Activated gamma-delta T cell treated with Interleukin-2 at 50 U/mL for 16 hours (primary cell): ENCODE measurements around the gene CDC27.
"Not testable (repeated sequence)": the region's sequence is repeated elsewhere in the genome, so short reads cannot be mapped to it uniquely, and the experiment has no call there.

ENCODE experiments used
- DNase-seq: peaks from one replicate; pipeline ENCODE4 v3.0.0-alpha.2; 2020

Gene CDC27, protein sequence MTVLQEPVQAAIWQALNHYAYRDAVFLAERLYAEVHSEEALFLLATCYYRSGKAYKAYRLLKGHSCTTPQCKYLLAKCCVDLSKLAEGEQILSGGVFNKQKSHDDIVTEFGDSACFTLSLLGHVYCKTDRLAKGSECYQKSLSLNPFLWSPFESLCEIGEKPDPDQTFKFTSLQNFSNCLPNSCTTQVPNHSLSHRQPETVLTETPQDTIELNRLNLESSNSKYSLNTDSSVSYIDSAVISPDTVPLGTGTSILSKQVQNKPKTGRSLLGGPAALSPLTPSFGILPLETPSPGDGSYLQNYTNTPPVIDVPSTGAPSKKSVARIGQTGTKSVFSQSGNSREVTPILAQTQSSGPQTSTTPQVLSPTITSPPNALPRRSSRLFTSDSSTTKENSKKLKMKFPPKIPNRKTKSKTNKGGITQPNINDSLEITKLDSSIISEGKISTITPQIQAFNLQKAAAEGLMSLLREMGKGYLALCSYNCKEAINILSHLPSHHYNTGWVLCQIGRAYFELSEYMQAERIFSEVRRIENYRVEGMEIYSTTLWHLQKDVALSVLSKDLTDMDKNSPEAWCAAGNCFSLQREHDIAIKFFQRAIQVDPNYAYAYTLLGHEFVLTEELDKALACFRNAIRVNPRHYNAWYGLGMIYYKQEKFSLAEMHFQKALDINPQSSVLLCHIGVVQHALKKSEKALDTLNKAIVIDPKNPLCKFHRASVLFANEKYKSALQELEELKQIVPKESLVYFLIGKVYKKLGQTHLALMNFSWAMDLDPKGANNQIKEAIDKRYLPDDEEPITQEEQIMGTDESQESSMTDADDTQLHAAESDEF

DNA sequence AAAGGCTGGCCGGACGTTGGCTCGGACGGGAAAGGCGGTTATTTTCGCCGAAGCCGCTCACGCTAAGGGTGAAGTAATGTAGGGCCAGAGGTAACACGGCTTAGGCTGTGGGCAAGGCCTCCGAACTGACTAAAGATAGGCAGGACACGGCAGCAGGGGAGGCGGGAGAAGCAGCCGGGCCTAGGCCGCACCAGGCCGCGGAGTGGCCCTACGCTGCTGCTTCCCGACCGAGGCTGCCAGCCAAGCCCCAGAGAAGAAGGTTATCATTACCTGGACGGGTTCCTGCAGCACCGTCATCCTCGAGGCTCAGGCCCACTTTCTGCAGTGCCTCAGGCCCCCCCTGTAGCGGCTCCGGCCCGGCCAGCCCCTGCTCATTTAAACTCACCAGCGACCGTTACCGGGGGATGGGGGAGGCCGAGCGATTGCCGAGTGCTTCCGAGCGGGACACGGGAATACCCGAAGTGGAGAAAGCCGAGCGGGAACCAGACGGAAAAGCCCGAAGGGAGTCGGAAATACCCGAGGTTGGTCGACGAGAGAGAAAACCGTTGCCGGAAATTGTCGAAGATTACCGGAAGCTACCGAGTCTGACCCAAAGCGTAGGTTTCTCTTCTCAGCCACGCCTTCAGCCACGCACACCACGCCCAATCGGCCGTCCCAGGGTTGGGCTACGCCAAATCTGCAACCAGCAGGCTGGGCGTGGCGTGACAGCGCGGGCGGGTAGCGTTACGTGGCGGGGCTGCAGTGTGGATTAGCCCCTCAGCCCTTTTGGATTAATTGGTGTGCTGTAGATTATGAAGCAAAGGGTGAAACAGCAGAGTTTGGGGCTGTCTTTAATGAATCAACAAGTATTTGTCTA lies at the start of gene CDC27:
Gene CDC27, minus strand, starts transcription at position 420 of the 856 bp plus-strand sequence. Its CDS starts 123 bp downstream, at position 297.
- peak; percentile 100 for DNase-seq

DNA sequence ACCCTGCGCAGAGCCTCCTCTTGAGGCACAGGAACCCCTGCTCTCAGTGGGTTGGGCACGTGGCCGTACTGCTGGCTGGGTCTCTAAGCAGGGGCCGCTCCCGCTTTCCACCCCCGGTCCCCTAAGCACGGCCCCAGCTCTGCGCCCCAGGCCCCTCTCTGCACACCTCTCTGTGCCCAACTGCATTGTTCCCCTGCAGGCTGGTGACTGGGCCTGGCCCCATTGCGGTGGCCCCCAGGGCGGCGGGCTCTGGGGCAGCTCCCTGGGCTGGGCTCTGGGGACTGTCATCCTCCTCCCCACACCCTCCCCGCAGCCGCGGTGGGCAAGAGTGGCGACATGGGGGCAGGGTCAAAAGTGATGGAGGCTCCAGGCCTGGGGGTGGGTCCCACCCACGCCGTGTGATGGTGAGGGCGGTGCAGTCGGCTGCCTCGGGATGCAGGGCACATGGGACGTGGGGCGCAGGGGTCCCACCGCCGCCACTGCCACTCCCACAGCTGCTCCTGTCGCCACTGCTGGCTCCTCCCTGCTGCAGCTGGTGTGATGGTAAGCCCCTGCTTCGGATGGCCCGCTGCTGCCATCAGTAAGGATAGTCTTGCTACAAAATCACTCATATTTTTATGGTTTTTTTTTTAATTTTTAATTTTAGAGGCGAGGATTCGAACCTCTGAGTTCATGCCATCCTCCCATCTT lies 49.4 kb upstream of the CDC27 start:
- no peak for DNase-seq

DNA sequence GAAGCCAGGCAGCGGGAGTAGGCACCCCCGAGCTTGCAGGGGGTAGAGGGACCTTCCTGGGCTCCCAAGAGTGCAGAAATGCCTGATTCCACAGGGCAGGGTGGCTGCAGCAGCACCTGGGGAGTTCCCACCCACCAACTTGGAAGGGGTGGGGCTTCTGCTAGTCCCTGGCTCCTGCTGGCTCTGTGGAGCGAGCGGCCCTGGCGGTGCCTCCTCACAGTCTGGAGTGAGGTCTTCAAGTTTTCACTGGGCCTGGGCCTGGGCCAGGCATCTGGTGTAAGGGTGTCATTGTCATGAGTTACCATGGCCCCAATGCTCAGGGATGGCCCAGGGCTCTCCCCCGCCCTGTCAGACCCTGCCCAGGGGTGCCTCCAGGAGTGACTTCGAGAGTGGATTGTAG lies 48.7 kb upstream of the CDC27 start:
- DNase-seq = no peak

DNA sequence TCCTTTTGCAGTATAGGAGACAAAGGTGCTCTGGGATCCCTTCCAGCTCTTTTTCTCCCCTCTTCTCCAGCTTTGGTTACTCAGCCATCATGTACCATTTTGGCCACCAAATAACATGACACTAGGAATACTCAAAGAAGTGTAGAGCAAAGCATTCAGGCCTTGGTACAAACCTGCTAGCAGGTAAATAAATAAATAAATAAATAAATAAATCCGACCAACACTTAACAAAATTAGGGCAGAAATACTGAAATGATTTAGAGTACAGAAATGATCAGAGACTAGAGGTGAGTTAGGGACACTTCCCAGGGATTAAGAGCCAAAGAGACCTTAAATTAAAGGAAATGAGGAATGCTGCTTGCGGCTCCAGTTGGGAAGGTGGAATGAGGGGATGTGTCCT lies 46.8 kb upstream of the CDC27 start:
- no peak for DNase-seq

DNA sequence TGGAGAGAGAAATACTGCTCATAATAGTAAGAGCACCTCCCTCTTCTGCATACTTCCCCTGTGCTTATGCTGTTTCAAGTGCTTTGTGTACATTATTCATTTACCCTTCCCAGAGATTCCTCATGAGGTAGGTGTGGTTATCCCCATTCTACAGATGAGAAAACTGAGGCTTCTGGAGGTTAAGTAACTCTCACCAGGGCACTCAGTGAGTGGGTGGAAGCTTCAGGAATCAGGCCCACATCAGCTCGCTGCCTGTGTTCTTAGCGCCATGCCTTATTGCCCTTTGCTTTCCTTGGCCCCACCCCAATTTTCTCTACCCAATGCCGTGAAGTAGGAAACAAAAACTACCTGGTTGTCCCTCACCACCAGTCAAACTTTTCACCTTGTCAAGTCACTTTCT lies 46.4 kb upstream of the CDC27 start:
- DNase-seq = no peak

DNA sequence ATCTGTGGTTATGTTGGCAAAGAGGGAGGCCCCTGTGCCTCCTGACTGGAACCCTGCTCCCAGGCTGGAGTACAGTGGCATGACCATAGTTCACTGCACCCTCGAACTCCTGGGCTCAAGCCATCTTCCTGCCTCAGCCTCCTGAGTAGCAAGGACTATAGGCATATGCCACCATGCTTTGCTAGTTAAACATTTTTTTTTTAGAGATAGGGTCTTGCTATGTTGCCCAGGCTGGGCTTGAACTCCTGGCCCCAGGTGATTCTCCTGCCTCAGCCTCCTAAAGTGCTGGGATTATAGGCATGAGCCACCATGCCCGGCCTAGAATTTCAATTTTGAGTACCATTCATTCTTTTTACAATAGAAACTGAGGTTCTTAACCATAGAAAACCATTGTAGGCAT lies 43.4 kb upstream of the CDC27 start:
- DNase-seq = no peak

DNA sequence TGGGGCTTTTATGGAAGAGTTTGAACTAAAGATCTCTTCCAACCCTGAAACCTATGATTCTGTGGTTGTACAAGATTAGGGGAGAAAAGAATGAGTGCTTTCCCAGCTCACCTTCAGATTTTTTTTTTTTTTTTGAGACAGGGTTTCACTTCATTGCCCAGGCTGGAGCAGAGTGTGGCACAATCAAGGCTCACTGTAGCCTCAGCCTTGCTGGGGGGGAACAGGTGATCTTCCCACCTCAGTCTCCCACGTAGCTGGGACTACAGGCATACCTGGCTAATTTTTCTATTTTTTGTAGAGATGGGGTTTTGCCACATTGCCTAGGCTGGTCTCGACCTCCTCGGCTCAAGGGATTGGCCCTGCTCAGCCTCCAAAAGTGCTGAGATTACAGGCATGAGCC lies 42.8 kb upstream of the CDC27 start:
- DNase-seq = no peak

DNA sequence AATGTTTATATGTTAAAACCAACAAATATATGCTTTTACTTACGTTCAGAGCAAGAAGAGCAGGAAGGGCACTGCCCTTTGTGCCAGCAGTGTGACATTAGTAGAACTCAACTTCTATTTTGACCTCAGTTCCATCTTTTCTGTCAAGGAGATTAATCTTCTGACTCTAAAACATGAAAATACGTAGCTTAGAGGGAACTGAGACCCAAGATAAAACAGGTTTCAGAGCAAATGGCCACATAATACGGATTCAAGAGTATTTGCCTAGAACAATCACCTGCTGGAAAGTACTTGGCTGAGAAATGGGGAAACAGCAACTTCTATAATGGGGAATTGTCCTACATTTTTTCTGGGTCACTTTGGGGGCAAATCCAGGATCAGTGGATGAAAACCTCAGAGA lies 42.2 kb upstream of the CDC27 start:
- no peak for DNase-seq

DNA sequence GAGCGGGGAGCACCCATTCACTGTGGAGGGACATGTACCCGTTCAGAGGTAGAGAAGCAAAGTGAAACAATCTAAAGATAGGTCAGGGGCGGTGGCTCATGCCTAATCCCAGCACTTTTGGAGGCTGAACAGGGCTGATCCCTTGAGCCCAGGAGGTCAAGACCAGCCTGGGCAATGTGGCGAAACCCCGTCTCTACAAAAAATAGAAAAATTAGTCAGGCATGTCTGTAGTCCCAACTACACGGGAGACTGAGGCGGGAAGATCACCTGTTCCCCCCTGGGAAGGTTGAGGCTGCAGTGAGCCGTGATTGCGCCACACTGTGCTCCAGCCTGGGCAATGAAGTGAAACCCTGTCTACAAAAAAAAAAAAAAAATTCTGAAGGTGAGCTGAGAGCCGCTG lies 41.8 kb upstream of the CDC27 start:
- DNase-seq = no peak

DNA sequence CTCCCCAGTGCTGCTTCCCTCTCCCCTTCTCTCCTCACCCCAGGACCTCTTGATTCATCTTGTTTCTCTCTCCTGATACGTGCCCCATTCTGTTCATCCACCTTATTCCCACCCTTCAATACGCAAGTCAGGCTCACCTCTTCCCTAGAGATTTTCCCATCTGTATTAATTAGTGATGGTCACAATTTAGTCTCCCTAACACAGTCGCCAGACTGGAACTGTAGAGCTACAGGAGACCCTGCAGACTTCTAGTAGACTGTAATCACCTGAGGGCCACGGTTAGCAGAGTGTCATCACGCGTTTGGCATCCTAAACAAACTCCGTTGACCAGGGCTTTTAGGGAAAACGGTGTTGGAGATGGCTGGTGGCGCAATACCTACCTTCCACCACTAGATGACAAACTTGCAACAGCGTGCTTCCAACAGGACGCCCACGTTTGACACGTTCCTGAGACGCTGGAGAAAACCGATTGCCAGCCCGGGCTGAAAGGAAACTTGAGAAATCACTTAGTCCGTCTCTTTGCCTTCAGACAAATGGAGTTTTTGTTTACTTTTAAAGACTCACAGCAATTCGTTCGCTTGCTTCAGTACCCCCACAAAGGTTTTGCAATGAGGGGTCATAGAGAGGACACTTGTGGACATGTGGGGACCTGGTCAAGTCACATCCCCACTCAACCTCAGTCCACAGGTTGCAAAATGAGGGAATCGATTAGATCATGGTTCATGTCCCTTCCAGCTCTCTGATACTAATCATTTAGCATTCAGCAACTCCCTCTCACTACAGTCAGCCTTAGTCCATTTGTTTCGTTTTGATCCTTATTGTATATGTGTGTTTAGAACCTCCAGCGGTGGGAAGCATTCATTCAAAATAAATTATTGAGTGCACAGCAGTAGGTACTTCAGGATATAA lies 40.7 kb upstream of the CDC27 start:
- DNase-seq = peak; percentile 62

DNA sequence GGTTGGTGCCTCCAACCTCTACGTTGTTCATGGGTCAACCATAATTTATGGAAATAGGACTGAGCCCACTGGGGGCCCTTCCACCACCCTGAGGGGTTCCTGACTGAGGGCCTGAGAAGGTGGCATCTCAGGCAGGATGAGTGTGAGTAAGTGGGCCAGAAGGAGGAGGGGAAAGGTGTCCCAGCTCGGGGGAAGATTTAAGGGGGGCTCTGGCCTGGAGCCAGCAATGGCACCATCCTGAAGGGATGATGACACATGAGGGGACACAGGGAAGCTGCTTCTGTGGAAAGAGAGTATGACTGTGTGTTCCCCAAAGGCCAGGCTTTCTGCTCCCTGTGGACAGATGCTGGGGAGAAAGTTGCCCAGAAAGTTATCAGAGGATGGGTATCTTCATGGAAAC lies 38.8 kb upstream of the CDC27 start:
- DNase-seq = no peak

DNA sequence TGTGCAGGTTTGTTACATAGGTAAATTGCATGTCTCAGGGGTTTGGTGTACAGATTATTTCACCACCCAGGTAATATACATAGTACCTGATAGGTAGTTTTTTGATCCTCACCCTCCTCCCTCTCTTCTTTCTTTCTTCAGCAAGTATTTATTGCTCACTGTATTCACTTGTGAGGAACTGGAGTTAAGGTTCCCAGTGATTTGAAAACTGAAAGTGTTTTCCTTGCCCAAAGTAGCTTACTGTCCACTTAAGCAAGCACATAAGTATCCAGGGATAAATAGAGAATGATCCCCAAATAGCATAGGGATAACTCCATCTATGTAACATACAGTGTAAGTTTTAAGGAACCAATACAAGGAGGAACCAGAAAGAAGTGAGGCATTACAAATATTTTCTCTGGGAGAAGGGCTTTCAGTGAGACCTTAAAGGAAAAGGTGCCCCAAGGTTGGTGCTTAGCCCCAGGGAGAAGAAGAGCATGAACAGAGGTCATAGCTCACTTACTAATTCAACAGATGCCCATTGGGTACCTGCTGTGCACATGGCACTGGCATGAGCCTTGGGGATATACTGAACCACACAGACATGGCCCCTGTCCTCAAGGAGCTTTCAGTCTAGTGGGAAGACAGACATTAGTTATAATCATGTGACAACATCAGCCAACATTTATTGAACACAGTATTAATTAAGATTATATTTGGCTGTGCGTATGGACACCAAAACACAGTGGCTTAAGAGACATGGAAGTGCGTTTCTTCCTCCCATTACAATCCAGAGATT lies 37.0 kb upstream of the CDC27 start:
- no peak for DNase-seq

DNA sequence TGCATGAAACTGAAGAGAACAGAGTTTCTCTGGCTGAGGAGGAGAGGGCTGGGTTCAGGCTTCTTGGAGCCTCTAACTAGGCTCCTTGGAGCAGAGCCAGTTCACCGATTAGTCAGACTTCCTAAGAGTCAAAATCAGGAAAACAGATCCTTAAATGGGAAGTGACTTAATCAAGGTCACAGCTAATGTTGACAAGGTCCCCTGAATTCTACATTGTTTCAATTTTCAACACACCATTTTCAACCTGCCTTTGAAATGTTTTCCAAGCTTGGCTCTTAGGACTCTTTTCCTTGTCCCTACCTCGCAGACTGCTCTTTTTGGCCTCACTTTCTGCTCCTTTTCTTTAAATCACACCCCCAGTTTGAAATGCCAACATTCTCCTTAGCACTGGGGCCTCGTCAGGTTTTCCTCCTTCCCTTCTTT lies 36.4 kb upstream of the CDC27 start:
- no peak for DNase-seq

DNA sequence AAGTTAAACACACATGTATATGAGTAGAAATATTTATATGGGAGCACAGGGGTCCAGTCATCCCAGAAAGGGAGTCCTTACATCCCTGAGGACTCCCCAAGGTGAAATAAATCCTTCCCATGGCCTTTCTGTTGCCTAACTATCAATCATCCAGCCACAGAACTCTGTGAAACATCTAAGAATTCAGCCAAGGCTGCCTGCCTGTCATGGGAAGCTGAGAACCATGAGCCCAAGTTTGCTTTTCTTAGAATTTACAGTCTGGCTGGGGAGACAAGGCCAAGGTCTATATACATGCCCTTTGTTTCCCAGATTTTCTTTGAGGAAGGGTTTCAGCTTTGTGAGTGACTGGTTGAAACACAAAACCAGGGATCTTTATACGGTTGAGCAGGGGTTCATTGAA lies 35.9 kb upstream of the CDC27 start:
- no peak for DNase-seq

DNA sequence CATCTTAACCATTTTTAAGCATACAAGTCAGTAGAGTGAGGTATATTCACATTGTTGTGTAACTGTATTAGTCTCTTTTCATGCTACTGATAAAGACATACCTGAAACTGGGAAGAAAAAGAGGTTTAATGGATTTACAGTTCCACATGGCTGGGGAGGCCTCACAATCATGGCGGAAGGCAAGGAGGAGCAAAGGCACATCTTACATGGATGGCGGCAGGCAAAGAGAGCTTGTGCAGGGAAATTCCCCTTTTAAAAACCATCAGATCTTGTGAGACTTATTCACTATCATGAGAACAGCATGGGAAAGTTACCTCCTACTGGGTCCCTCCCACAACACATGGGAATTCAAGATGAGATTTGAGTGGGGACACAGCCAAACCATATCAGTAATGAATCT lies 35.0 kb upstream of the CDC27 start:
- DNase-seq = not testable (repeated sequence)

DNA sequence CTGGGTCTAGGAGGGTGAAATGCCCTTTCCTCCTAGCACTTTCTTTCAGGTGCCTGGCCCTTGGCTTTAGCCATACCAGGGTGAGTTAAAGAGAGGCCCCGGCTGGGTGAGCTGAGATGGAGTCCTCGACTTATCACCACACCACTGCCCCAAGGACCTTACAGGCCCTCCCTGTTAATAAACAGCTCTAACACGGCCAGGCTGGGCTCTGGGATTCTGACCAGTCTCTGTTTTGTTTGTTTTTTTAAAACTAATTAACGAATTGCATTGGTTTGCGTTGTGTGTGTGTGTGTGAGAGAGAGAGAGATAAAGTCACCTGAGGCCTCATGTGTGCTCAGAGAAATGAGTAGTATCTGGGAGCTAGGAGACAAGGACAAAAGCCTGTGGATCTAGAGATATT lies 34.4 kb upstream of the CDC27 start:
- DNase-seq = no peak

DNA sequence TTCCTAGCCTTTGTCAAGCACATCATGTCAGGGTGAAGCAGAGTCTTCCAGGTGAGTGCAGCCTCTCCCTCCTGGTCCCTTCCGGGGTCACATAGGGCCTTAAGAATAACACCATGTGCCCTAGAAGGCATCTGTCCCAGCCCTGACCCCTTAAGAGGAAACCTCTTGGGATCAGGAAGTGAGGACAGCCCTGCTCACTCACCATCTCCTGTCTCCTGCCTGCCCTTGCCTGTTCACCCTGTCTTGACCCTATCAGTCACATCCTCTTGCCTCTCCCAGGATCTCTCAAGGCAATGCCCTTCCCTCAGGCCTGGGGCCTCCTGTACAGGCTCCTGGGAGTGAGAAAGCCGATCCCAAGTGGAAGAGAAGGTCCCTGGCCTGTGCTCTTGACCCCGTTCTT lies 33.9 kb upstream of the CDC27 start:
- no peak for DNase-seq

DNA sequence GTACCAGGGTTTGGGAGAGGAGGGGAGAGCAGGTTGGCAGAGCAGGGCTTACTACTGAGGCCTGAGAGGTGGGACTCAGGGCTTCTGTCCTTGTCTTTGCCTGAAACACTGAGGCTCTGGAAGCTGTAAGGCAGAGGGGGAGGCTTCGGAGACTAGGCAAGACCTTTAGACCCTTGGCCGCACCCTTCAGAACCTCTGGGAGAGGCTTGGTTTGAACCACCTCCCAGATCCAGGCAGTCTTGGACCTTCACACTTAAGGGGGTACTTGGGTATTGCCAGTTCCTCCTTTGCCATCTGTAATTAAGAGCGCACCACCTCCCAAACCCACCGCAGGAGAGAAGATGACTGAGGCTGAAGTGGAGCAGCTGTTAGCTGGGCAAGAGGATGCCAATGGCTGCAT lies 33.0 kb upstream of the CDC27 start:
- DNase-seq = no peak

DNA sequence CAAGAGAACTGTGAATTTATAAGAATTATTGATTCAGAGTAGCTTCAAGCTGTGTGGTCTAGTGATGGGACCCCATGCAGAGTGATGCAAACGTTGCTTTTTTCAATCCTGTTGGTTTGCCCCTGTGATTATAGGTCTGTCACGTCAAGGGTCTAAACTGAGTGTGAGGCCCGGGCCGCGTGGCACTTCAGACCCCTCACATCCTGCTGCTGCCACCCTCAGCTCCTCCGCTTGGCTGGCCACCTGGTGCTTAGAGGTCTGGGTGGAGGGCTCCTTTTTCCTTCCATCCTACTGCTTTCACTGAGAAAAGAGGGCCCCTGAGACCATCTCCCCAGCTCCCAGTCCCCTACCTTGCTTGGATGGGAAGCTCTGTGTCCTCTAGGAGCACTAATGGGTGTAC lies 32.1 kb upstream of the CDC27 start:
- DNase-seq = no peak

DNA sequence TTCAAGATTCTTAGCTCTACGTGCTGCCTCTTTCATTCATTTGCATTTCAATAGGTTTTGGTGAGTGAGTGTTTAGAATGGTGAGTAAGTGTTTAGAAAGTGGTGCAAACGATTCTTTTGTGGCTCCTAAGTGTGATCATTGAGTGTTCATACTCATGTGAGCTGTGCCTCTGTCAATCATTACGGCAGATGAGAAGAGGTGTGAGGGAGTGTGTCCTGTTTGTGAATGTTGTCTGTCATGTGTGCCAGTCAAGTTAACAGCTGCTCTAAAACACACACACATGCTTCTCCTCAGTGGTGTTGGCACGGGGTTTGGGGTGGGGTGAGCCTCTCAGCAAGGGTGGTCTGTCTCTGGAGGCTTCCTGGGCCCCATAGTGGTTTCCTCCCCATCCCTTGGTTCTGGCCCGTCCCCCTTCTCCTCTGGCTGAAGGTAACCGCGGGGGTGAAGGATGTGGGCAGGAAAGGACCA lies 31.5 kb upstream of the CDC27 start:
- peak; percentile 12 for DNase-seq
